ENCODE measurements around the gene ZNF692. TPM values are rescaled to one million over a fixed set of nuclear protein-coding genes. Genes with fewer than 3 reads are reported as not detected.

Gene ZNF692
- total RNA-seq, 1 experiment from 2014 or later: 40.1 TPM

- Histone ChIP-seq H3K14ac (ENCODE audit: insufficient read depth, low read length) (no peak overlapping the region), H3K79me1 (ENCODE audit: insufficient read depth, low read depth, low read length, poor library complexity, severe bottlenecking) (no peaks in the 10 kb centered on the region), H2BK120ac (ENCODE audit: low read depth, low read length, poor library complexity, severe bottlenecking) (no peak overlapping the region), H3K4me1 (ENCODE audit: insufficient read depth, low read length) (no peaks in the 10 kb centered on the region), H3K23me2 (ENCODE audit: insufficient read length, low read depth, low read length, poor library complexity, severe bottlenecking) (peaks cover 24% of the 10 kb centered on the region), H3K9ac (ENCODE audit: extremely low read depth, insufficient read length, low read length) (no peak overlapping the region), H3K9me3 (ENCODE audit: control insufficient read depth, low read depth, low read length) (no peaks in the 10 kb centered on the region), H3K27me3 (ENCODE audit: insufficient read depth, low read length) (no peaks in the 10 kb centered on the region; the same call in 1 of the 2 replicates), H3K27ac (ENCODE audit: insufficient read length, low read depth, low read length) (no peak overlapping the region), H3K4ac (ENCODE audit: low read depth, low read length) (no peak overlapping the region), H4K5ac (ENCODE audit: insufficient read length, low read depth, low read length) (no peak overlapping the region), H2AK5ac (ENCODE audit: insufficient read length, low read length) (no peak overlapping the region), H4K8ac (replicated peaks; ENCODE audit: insufficient read length, low read depth, low read length) (no peak overlapping the region), H2BK15ac (ENCODE audit: low read depth, low read length) (no peak overlapping the region), H3K18ac (ENCODE audit: insufficient read length, low read depth, low read length) (no peak overlapping the region), H3K79me2 (ENCODE audit: insufficient read depth, low read length) (no peaks in the 10 kb centered on the region), H3K4me2 (ENCODE audit: insufficient read depth, insufficient read length, low read length) (no peak overlapping the region), H2BK20ac (ENCODE audit: low read depth, low read length, poor library complexity, severe bottlenecking) (no peak overlapping the region), H3K56ac (ENCODE audit: insufficient read length, low read depth, low read length) (no peak overlapping the region), H4K91ac (ENCODE audit: insufficient read length, low read depth, low read length) (no peak overlapping the region), H2AFZ (ENCODE audit: low read length) (no peak overlapping the region), H3K23ac (ENCODE audit: insufficient read length, low read depth, low read length) (no peak overlapping the region), H3T11ph (ENCODE audit: low read length) (no peak overlapping the region), H4K20me1 (ENCODE audit: control insufficient read depth, insufficient read depth, insufficient read length) (no peaks in the 10 kb centered on the region), H2BK5ac (ENCODE audit: insufficient read length, low read length) (no peak overlapping the region), H2BK12ac (ENCODE audit: insufficient read length, low read depth, low read length) (no peak overlapping the region)
- no peak for DNase-seq
- H3K36me3 Mint-ChIP-seq (ENCODE audit: insufficient read depth in 1 of 3, low read depth in 3 of 3): peaks cover 0 to 4% (median 3%) of the 10 kb centered on the region in 3 experiments; a peak in 3 of 7 replicates
- no peak for TF ChIP-seq CTCF (conservative IDR thresholded peaks at IDR 0.05)
- H3K9me3 Mint-ChIP-seq: peaks cover 0 to 2% of the 10 kb centered on the region in 2 experiments; a peak in 2 of 5 replicates
- peaks cover 22 to 26% of the 10 kb centered on the region in 2 experiments for H3K4me1 Mint-ChIP-seq
- no peak overlapping the region for H3K4me3 Mint-ChIP-seq
- H3K27ac Mint-ChIP-seq: no peak overlapping the region
- peaks cover 53% of the 10 kb centered on the region for H3K27me3 Mint-ChIP-seq (ENCODE audit: low read depth)
- WGBS (ENCODE audit: extremely low coverage, insufficient read length, low lambda C conversion rate): no CpG with 5 or more reads among the region's 2 CpGs
Observed at GRCh38 chr1:248861616-248862015, 2.7 kb upstream of the ZNF692 start.

Measured in H9 (cell line).